GM18907 (cell line): ENCODE data around the gene FANCL.
"Not testable (repeated sequence)": the region's sequence is repeated elsewhere in the genome, so short reads cannot be mapped to it uniquely, and the experiment has no call there.

Source experiments
- ATAC-seq: cut with Tn5 transposase; IDR thresholded peaks from one replicate; pipeline ENCODE4 v1.9.1; 2021; ENCODE audit warnings: mild to moderate bottlenecking, moderate library complexity; ENCODE audit not compliant: unreplicated experiment

The FANCL gene

DNA sequence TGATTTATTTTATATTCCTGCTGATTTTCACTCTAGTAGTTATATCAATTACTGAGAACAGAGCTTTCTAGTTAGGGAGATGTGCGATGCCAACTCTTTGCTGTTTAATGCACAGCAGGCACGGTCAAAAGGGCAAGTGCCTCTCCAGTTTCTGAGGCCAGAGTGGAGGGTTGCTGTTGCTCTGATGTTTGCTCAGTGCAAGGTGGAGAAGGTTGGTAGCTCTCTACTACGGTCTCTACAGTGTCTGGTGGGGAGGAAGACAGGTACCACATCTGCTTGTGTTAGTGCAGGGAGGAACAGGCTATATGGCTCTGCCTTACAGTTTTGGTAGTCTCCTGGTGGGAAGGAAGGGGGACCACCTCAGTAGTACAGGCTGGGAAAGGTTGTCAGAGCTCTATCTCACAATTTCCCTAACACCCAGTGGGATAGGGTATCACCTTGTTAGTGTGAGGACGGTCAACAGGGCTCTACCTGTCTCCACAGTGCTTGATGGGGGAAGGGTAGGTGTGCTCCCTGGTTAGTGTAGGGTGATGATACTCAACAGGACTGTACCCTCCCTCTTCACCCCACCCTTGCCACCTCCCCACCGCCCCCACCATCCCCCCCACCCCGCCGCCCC, 85.9 kb downstream of the FANCL start:
- ATAC-seq = no peak

- no peak for ATAC-seq
Observed at GRCh38 chr2:58146707-58147106, 94.4 kb downstream of the FANCL start.

GRCh38 chr2:58145769-58146168, 95.4 kb downstream of the FANCL start:
- ATAC-seq = not testable (repeated sequence)

DNA sequence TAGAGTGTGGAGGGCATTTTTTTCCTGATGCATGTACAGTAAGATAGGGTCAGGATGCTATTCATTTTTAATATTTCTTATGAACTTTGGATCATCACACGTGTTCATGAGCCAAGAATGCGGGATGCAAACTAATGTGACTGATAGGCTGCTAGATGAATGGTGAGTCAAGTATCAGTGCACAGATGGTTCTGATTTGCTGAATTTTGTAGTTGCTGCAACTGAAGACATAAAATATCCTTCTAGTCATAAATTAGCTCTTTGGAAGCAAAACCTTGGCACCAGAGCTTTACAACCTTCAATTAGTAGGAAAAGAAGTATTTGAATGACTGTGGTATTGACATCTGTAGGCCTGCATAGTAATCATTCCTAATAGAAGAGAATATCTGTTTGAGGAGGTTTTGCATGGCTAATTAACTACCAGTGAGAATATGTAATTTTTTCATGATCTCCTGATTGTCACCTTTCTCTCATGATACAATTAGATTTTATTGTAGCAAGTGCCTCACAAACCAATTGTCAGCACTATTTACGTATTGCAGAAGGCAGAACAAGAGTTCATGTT, 100.5 kb downstream of the FANCL start:
- ATAC-seq = no peak

- no peak for ATAC-seq
Observed at GRCh38 chr2:58138396-58139030, 102.6 kb downstream of the FANCL start.

DNA sequence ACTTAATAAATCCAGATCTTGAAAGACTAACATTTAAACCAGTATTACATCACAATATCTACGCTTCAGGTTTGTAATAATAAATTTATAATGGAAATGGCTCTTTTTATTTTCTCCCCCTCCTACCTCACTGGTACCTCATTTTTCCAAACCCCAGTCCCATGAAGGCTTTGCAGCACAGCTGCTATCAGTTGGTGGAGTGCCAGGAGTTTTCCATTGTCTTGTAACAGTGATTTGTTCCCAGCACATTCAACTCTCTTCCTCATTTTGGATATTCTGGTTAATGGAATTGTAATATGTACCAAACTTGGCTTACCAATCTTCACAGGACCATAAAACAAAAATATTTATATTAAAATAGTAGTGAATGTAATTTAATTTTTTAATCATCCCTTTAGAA, 103.3 kb downstream of the FANCL start:
- no peak for ATAC-seq

GRCh38 chr2:58137221-58137620, 103.9 kb downstream of the FANCL start:
- no peak for ATAC-seq

DNA sequence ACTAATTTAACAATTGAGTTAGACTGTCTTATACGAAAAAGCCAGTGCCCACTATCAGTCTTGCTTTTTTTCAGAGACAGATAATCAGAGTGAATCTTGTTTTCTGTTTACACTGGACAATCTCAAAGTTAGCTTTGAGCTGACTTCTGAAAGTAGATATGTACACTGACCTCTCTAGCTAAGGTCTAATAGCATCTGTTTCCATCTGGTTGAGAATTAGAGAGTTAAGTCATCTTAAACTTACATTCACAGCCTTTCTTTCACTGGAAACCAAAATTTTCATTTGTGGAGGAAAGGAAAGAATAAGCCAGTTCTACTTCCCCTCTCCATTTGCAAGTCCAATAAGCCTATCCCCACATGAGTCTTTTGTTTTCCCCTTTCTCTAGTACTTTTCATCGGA, 105.3 kb downstream of the FANCL start:
- ATAC-seq = no peak

DNA sequence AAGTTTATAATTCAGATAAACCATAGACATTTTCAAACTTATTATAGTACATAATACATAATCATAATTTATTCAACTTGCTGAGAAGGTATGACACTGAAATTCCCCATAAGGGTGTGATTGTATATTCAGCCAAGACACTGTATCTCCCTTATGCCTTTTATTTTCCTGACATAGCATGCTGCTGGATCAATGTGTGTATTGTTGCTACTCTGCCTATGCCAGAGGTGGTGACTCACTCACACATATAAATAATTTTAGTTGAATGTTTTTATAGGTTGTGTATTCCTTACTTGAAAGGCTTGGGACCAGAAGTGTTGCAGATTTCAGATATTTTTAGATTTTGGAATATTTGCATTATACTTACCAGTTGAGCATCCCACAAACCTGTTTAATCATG, 107.7 kb downstream of the FANCL start:
- no peak for ATAC-seq

DNA sequence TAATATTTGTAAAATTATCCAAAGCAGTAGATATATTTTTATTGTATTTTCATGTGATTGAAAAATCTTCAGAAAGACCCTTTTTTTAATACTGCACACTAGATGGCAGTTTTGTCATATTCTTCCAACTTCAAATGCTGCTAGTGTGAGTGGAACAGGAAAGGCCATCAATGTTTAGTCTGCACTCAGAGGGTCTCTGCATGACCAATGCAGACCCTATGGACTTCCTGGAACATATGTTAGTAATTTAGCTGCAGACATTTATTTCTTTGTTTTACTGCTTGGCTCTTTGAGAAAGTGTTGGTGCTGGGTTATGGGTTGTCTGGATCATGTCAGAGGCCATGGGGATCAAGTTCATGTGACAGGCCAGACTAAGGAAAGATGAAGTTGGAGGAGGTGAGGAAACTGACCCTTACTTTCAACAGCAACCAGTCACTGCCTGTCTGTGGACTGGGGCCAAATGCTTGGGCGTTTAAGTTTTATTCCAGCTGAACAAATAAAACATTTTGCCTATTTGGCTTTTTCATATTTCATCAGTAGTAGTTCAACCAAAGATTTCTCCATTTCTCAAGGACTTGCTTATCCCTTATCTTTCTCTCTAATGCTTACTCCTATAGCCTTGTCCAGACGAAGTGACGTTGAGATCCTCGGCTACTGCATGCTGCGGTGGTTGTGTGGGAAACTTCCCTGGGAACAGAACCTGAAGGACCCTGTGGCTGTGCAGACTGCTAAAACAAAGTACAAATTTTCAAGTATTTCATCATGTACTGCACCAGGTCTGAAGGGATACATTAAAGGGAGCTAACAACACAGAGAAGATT, 109.7 kb downstream of the FANCL start:
- no peak for ATAC-seq

DNA sequence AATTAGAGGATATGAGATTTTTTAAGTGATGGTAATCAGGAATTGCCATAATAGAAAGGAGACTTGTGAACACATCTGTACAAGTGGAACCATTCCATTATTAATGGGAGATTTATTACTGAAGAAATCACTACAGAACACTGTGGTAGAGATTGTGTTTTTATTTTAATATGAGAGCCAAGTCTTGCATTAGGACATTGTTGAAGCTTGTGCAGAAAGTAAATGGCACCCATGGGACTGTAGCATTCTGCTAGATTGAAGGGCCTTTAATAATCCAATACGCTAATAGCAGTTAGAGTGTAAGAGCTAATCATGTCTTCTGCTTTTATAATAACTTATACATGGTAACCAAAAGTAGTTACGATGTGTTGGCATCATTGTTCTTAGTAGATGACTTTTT, 110.9 kb downstream of the FANCL start:
- no peak for ATAC-seq

GRCh38 chr2:58127111-58127510, 114.0 kb downstream of the FANCL start:
- no peak for ATAC-seq

DNA sequence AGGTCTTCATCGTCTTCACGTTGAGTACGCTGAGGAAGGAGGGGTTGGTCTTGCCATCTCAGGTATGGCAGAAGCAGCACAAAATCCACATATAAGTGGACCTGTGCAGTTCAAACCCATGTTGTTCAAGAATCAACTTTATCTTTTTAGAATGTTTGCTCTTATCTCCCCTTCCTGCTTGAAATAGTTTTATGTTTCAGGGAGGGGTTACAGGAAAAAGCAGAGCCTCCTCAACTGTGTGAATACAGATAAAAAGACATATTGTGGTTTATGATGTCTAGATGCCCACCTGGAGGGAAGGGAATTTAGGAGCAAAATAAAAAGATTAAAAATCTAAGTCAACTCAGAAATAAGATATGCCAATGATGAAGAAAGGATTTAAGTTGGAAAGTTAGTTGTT, 118.6 kb downstream of the FANCL start:
- no peak for ATAC-seq

- no peak for ATAC-seq
Observed at GRCh38 chr2:58122040-58122439, 119.1 kb downstream of the FANCL start.

DNA sequence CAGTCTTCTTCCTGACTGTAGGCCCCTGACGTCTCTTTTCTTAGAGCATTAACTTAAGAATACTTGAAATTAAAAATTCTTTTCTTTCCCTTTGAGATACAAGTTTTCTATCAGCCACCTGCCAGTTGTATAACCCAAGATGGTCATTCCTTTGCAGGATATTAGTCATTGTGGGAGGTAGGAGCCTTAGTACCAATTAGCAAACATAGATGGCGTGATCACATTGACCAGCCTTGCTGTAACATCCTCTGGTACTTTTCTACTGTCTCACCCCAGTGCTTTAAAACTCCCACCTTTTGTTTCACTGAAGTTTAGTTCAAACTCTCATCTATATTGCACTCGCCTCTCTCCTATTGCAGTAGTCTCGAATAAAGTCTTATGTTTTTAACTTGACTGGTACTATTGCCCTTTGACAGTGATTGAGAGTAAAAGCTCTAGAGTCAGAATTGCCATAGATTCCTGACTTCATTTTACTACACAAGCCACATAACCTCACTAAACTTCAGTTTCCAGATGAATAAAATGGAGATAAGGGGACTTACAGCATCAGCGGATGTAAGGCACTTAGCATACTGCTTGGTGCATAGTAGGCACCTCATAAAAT, 120.4 kb downstream of the FANCL start:
- no peak for ATAC-seq

GRCh38 chr2:58113563-58113962, 127.6 kb downstream of the FANCL start:
- ATAC-seq = not testable (repeated sequence)

DNA sequence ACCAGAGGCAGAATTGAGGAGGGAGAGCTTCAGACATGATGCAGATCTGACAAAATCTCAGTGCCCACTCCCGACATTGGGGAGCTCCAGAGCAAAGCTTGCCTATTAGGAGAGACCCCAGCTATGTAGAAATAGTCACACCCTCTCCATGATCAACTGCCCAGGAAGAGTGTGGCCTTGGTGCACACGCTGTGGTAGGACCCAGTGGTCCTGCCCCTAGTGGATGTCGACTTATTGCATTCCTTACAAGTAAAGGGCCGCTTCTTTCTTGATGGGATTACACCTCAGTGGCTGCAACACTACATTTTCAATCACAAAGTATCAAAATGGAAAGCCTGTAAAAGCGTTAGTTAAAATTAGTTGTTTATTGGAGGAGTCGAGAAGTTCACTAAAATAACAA, 130.4 kb downstream of the FANCL start:
- ATAC-seq = no peak

GRCh38 chr2:58109481-58109880, 131.6 kb downstream of the FANCL start:
- ATAC-seq = no peak
